ENCODE measurements around the gene DST.
"Not testable (repeated sequence)": the region's sequence is repeated elsewhere in the genome, so short reads cannot be mapped to it uniquely, and the experiment has no call there.

DST gene

GRCh38 chr6:56517155-56517745 lies 125.4 kb downstream of the DST start:
- DNase-seq (ENCODE audit: low read depth in 2 of 2): no peak

DNA sequence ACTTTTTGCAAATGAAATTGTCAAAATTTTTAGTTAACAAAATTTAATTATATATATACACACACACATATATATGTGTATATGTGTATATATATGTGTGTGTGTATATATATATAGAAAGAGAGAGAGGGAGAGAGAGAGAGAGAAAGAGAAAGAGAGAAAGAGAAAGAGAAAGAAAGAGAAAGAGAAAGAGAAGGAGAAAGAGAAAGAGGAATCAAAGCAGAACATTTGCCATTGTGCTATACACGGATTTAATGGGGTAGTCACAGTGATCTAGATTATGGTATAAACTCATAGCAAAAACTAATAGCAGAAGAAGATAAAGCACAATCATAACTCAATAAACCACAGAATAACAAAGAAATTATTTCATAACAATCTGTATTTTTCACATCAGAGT lies 126.7 kb downstream of the DST start:
- DNase-seq (ENCODE audit: low read depth in 2 of 2): no peak

- no peak for DNase-seq (ENCODE audit: low read depth in 2 of 2)
Observed at GRCh38 chr6:56515081-56515905, 127.4 kb downstream of the DST start.

DNA sequence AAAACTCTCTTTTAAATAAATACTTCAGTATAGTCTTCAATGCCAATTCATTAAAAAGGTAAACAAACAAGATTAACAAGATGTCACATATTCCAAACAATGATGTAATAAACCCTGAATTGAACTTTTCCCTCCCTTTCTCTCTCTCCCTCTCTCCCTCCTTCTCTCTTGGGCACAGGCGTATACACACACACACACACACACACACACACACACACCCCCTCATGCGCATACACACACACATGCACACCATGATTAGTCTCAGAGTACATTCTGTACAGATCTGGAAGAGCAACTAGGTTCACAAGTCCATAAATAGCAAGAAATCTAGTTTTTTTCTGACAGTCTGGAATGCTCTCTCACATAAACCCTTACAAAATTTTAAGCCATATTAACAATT lies 128.3 kb downstream of the DST start:
- DNase-seq (ENCODE audit: low read depth in 2 of 2): no peak

DNA sequence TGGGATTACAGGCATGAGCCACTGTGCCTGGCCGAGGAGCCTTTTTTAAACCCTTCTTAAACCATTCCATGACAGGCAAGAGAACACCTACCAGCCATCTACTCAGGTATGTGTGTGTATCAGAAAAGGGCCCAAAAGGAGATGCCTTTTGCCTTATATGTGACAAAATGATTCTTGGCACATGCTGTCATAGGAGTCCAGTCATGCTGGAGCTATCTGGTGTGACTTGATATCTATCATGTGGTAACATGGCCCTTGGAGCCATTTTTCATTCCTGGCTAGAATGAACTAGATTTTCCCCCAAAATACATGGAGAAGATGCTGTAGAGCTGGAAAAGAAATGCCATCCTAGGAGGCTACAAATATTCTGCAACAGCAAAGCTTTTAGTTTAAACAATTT lies 129.1 kb downstream of the DST start:
- no peak for DNase-seq (ENCODE audit: low read depth in 2 of 2)

DNA sequence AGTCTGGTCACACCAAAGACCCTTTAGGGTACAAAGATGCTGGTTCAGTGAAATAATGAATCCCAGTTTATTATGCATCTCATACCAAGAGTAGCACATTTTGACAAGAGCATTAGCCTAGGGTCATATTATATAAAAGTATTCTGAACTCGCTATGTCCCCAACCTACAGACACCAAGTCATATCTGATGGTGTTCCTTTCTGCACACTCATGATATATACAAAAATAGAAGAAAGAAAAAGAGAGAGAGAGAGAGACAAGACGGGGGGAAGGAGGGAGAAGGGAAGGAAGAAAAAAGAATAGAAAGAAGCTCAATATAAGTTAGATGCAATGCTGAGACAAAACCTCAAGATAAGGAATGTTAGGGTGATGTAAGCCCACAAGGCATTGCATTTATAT lies 131.1 kb downstream of the DST start:
- no peak for DNase-seq (ENCODE audit: low read depth in 2 of 2)

DNA sequence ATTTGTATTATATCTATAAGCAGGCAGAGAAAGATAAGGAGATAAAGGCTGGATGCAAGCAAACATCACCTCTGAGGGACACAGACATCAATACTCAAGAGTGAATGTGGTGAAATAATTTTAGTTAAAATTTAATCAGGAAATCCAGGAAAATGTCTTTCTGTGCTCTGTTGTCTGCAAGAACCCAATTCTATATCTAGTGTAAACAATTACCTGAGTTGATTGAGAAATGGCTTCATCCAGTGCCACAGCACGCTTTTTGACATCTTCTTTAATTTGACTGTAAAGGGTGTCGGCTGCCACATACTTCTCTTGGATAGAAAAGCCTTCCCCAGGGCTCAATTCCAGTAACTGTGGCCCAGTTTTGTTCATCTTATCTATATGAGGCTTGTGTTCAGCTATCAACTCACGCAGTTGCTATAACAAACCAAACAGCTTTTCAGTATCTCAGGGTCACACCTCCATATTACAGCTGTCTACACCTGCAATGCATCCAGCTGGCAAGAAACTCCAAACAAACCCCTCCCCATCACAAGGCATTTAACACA lies 131.6 kb downstream of the DST start:
- no peak for DNase-seq (ENCODE audit: low read depth in 2 of 2)

DNA sequence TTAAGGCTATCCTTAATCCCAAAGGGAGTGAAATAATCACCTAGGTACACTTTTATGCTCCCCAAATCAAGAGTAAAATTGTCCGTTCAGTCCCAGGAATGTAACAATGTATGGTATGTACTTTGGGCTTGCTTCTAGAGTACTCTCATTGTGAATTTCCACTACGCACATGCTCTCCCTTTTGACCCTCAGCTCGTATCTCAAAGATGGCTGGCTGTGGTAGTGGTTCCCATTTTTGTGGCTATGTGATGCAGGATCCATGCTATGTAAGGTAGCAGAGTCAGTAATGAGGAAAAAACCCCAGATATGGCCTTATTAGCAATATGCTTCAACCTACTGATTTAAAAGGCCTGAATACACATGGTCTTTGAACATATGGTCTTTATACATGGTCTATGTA lies 133.7 kb downstream of the DST start:
- DNase-seq (ENCODE audit: low read depth in 2 of 2): no peak

GRCh38 chr6:56507517-56507916 lies 135.2 kb downstream of the DST start:
- no peak for DNase-seq (ENCODE audit: low read depth in 2 of 2)

- DNase-seq (ENCODE audit: low read depth in 2 of 2): no peak
Observed at GRCh38 chr6:56505512-56506260, 137.0 kb downstream of the DST start.

DNA sequence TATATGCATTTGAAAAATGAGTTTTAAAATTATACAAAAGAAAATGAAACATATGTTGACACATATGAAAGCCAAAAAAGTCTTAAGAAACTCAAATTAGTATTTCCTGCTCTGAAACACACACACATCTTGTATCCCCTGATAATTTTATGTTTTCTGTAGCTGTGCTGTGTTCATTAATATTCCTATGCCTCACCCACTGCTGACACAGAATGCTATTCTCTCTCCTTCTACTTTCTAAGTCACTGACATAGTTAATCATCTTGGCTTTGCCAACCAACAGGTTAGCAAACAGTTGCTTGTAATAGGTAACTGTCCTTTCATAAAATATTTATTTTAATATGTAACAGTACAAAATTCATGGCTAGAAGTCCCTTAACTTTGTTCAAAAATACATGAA lies 140.7 kb downstream of the DST start:
- DNase-seq (ENCODE audit: low read depth in 2 of 2): no peak

GRCh38 chr6:56499095-56499494 lies 143.6 kb downstream of the DST start:
- DNase-seq (ENCODE audit: low read depth in 2 of 2): no peak

DNA sequence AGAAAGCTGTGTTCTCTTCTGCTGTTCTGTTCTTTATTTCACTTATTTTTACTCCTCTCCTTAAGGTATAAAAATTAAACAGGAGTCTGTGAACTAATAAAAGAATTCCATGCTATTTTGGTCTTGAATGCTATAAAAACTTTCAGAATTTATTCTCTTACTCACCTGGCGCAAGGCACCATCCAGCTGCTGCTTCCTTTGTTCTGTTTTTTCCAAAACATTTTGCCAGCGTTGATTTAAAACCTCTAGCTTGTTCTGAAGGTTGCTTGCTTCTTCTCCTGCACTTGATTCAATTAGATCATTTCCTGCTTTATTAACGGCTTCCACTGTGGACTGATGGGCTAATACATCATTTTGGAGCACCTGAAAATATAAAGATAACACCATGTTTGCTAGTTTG lies 145.0 kb downstream of the DST start:
- no peak for DNase-seq (ENCODE audit: low read depth in 2 of 2)

- DNase-seq (ENCODE audit: low read depth in 2 of 2): no peak
Observed at GRCh38 chr6:56497240-56497639, 145.4 kb downstream of the DST start.

DNA sequence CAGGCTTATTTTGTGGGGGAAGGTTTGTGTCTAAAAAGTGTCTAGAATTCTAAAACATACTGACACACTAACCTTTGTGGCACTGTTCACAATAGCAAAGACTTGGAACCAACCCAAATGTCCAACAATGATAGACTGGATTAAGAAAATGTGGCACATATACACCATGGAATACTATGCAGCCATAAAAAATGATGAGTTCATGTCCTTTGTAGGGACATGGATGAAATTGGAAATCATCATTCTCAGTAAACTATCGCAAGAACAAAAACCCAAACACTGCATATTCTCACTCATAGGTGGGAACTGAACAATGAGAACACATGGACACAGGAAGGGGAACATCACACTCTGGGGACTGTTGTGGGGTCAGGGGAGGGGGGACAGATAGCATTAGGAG lies 146.0 kb downstream of the DST start:
- DNase-seq (ENCODE audit: low read depth in 2 of 2): not testable (repeated sequence)

- no peak for DNase-seq (ENCODE audit: low read depth in 2 of 2)
Observed at GRCh38 chr6:56495654-56496053, 147.0 kb downstream of the DST start.

- DNase-seq (ENCODE audit: low read depth in 2 of 2): peak in 1 of 2 experiments; percentile 18
Observed at GRCh38 chr6:56491606-56492328, 150.9 kb downstream of the DST start.

GRCh38 chr6:56490993-56491392 lies 151.7 kb downstream of the DST start:
- peak; percentile 39 to 40 for DNase-seq (ENCODE audit: low read depth in 2 of 2)

DNA sequence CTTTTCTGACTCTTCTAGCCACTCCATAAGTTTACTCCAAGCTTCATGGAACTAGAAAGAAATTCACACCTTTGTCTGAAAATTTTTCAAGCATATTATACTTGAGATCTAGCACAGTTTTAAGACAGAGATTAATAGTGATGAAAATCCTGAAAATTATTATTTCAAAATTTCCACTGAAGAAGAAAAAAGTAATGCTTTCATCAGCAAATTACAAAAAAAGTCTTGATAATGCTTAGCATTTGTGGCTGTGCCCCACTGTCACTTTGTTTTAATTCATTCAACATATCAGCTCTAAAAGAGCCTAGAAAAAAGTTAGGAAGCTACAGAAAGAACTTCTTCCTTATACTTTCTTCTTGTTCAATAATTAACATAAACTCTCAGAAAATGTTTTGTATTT lies 153.1 kb downstream of the DST start:
- no peak for DNase-seq (ENCODE audit: low read depth in 2 of 2)

DNA sequence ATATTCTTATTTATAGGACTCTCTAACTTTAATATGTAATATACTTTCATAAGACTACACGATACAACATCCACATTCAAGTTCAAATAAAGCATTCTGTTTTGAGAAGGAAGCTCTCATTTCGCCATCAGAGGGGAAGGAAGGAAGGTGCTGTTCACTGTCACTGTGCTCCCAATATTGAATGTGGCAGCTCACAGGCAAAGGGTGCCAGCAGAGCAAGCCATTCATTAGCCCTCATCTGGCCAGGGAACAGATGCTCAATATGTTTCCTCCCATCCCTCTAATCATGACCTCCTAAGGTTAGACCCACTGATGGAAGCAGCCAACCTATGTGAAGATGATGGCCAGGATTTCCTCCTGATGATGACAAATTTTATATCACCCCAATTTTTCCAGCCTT lies 154.4 kb downstream of the DST start:
- no peak for DNase-seq (ENCODE audit: low read depth in 2 of 2)

DNA sequence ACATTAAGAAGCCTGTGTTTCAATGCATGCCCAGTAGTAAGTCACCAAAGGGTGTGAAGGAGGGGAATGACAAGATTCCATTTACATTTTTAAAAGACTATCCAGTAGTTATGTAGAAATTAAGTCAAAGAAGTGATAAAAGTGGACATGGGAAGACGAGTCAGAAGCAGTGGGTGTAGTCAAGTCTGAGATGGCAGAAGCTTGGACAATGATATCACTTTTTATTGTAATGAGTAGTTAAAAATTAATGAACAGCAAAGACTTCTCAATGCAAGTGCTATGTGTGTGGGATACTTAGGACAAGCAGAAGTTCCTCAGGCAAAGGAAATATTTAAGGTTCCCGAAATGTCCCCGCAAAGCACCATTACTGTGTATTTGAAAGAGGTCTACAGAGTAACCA lies 156.0 kb downstream of the DST start:
- no peak for DNase-seq (ENCODE audit: low read depth in 2 of 2)

DNA sequence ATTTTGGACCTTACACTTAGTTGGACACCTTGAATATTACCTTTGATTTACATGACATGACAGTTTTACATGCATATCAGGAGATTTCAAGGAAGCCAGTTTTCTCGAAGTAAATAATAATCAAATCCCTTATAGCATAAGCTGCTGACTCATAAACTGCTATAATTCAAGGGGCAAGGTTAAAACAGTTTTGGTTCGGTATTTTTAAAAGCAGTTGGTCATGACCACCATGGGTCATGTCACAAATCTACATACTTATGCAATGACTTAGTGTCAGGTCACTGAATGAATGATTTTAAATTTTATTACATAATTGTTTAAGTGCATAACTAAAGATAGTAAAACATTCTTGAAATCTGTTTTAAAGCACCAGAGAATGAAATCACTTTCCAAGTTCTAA lies 158.0 kb downstream of the DST start:
- no peak for DNase-seq (ENCODE audit: low read depth in 2 of 2)
